SK-N-SH treated with all-trans-retinoic acid at 6 μM for 48 hours (cell line): Measurements from ENCODE around the gene CNTN2.

ENCODE experiments used
- ATAC-seq: fragments of 200-7000 bp; cut with Tn5 transposase; 3 replicates; pipeline ENCODE4 v1.9.1; 2020; ENCODE audit warnings: mild to moderate bottlenecking, moderate library complexity
- BACH2 ChIP-seq: fragments of 250-450 bp; sonication (Bioruptor Pico); IDR thresholded peaks from 2 replicates; pipeline ENCODE4 v1.9.0; 2021; ENCODE audit warnings: mild to moderate bottlenecking, borderline replicate concordance
- CSDC2 ChIP-seq: fragments of 250-450 bp; sonication (Bioruptor Pico); IDR thresholded peaks from 2 replicates; pipeline ENCODE4 v1.5.0; 2020; ENCODE audit warnings: mild to moderate bottlenecking, moderate library complexity
- GLIS3 ChIP-seq: fragments of 250-450 bp; sonication (Bioruptor Pico); IDR thresholded peaks from 2 replicates; pipeline ENCODE4 v1.5.0; 2020; ENCODE audit warnings: mild to moderate bottlenecking, moderate library complexity
- ISL1 ChIP-seq: fragments of 250-450 bp; sonication (Bioruptor Pico); IDR thresholded peaks from 2 replicates; pipeline ENCODE4 v2.1.2; 2022; ENCODE audit warnings: mild to moderate bottlenecking, moderate library complexity
- OSR1 ChIP-seq: fragments of 250-450 bp; sonication (Bioruptor Pico); IDR thresholded peaks from 2 replicates; pipeline ENCODE4 v1.8.0; 2022; ENCODE audit warnings: moderate library complexity, mild to moderate bottlenecking, inconsistent platforms
- PPARA ChIP-seq: fragments of 250-450 bp; sonication (Bioruptor Pico); IDR thresholded peaks from 2 replicates; pipeline ENCODE4 v1.5.0; 2020; ENCODE audit warnings: mild to moderate bottlenecking, borderline replicate concordance
- RARB ChIP-seq: fragments of 250-450 bp; sonication (Bioruptor Pico); IDR thresholded peaks from 2 replicates; pipeline ENCODE4 v1.8.0; 2021; ENCODE audit warnings: mild to moderate bottlenecking, moderate library complexity
- SNAI2 ChIP-seq: fragments of 250-450 bp; sonication (Bioruptor Pico); IDR thresholded peaks from 2 replicates; pipeline ENCODE4 v1.5.0; 2020; ENCODE audit warnings: mild to moderate bottlenecking, moderate library complexity
- TCF4 ChIP-seq: fragments of 250-450 bp; sonication (Bioruptor Pico); IDR thresholded peaks from 2 replicates; pipeline ENCODE4 v1.8.0; 2021; ENCODE audit warnings: mild to moderate bottlenecking, moderate library complexity, borderline replicate concordance
- TOX ChIP-seq: fragments of 250-450 bp; sonication (Bioruptor Pico); IDR thresholded peaks from 2 replicates; pipeline ENCODE4 v1.8.0; 2021; ENCODE audit warnings: mild to moderate bottlenecking, moderate library complexity, borderline replicate concordance
- ZC3H10 ChIP-seq: fragments of 250-450 bp; sonication (Bioruptor Pico); IDR thresholded peaks from 2 replicates; pipeline ENCODE4 v1.5.1; 2021; ENCODE audit warnings: mild to moderate bottlenecking, moderate library complexity
- ZFP3 ChIP-seq: fragments of 250-450 bp; sonication (Bioruptor Pico); IDR thresholded peaks from 2 replicates; pipeline ENCODE4 v1.5.0; 2020; ENCODE audit warnings: mild to moderate bottlenecking, moderate library complexity
- ZFP30 ChIP-seq: fragments of 450-650 bp; formaldehyde crosslinking; IDR thresholded peaks from 2 replicates; pipeline ENCODE4 v1.5.0; 2022; ENCODE audit warnings: mild to moderate bottlenecking, moderate library complexity
- ZNF565 ChIP-seq: fragments of 450-650 bp; formaldehyde crosslinking; conservative IDR thresholded peaks from 2 replicates; pipeline ENCODE4 v1.5.0; 2020; ENCODE audit warnings: low read depth, mild to moderate bottlenecking, moderate library complexity
- ZNF8 ChIP-seq: fragments of 450-650 bp; formaldehyde crosslinking; IDR thresholded peaks from 2 replicates; pipeline ENCODE4 v1.5.0; 2020; ENCODE audit warnings: mild to moderate bottlenecking, moderate library complexity
- TF ChIP-seq, protein P1 (sequence below): fragments of 250-450 bp; sonication (Bioruptor Pico); IDR thresholded peaks from 2 replicates; pipeline ENCODE4 v1.5.1; 2021; ENCODE audit warnings: mild to moderate bottlenecking, moderate library complexity
- TF ChIP-seq, protein P2 (sequence below): fragments of 250-450 bp; sonication (Bioruptor Pico); IDR thresholded peaks from 2 replicates; pipeline ENCODE4 v1.5.1; 2020; ENCODE audit warnings: low read depth, mild to moderate bottlenecking, moderate library complexity
- TF ChIP-seq, protein P3 (sequence below): fragments of 250-450 bp; sonication (Bioruptor Pico); IDR thresholded peaks from 2 replicates; pipeline ENCODE4 v1.8.0; 2021; ENCODE audit warnings: low read depth, mild to moderate bottlenecking, moderate library complexity, borderline replicate concordance
- TF ChIP-seq, protein P4 (sequence below): fragments of 250-450 bp; sonication (Bioruptor Pico); IDR thresholded peaks from 2 replicates; pipeline ENCODE4 v1.5.0; 2020; ENCODE audit warnings: mild to moderate bottlenecking, moderate library complexity
- TF ChIP-seq, protein P5 (sequence below): fragments of 250-450 bp; sonication (Bioruptor Pico); IDR thresholded peaks from 2 replicates; pipeline ENCODE4 v1.8.0; 2020; ENCODE audit warnings: mild to moderate bottlenecking, moderate library complexity, borderline replicate concordance

Gene CNTN2

DNA sequence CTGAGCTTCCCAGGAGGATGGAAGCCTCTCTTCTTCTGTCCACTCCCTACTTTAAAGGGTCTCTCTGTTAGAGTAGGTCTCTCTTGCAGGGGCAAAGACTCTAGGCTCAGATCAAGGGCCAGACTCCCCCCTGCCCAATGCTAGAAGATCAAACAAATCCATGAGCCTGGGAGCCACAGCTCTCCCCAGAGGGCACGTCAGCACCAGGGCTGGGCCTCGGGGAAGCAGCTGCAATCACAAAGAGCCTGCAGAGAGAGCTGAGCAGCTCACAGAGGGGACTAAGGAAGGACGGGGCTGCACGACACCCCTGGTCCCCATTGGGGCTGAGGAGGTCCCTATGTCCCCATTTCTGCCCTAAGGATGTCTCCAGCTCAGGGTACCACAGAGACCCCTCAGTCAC, 3.9 kb downstream of the CNTN2 start:
- no peak for ATAC-seq
- TF ChIP-seq ZNF565 (no peak), ISL1 (CRISPR knock-in tag) (no peak), PPARA (no peak), ZFP3 (no peak), ZC3H10 (CRISPR knock-in tag) (no peak), ZNF8 (CRISPR knock-in tag) (no peak), OSR1 (CRISPR knock-in tag) (no peak), GLIS3 (no peak), TCF4 (CRISPR knock-in tag) (no peak), BACH2 (CRISPR knock-in tag) (no peak), SNAI2 (CRISPR knock-in tag) (no peak), ZFP30 (CRISPR knock-in tag) (no peak)
- TF ChIP-seq, protein P1, sequence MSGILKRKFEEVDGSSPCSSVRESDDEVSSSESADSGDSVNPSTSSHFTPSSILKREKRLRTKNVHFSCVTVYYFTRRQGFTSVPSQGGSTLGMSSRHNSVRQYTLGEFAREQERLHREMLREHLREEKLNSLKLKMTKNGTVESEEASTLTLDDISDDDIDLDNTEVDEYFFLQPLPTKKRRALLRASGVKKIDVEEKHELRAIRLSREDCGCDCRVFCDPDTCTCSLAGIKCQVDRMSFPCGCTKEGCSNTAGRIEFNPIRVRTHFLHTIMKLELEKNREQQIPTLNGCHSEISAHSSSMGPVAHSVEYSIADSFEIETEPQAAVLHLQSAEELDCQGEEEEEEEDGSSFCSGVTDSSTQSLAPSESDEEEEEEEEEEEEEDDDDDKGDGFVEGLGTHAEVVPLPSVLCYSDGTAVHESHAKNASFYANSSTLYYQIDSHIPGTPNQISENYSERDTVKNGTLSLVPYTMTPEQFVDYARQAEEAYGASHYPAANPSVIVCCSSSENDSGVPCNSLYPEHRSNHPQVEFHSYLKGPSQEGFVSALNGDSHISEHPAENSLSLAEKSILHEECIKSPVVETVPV = no peak
- TF ChIP-seq, protein P2, sequence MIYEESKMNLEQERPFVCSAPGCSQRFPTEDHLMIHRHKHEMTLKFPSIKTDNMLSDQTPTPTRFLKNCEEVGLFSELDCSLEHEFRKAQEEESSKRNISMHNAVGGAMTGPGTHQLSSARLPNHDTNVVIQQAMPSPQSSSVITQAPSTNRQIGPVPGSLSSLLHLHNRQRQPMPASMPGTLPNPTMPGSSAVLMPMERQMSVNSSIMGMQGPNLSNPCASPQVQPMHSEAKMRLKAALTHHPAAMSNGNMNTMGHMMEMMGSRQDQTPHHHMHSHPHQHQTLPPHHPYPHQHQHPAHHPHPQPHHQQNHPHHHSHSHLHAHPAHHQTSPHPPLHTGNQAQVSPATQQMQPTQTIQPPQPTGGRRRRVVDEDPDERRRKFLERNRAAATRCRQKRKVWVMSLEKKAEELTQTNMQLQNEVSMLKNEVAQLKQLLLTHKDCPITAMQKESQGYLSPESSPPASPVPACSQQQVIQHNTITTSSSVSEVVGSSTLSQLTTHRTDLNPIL (CRISPR knock-in tag) = no peak
- TF ChIP-seq, protein P3, sequence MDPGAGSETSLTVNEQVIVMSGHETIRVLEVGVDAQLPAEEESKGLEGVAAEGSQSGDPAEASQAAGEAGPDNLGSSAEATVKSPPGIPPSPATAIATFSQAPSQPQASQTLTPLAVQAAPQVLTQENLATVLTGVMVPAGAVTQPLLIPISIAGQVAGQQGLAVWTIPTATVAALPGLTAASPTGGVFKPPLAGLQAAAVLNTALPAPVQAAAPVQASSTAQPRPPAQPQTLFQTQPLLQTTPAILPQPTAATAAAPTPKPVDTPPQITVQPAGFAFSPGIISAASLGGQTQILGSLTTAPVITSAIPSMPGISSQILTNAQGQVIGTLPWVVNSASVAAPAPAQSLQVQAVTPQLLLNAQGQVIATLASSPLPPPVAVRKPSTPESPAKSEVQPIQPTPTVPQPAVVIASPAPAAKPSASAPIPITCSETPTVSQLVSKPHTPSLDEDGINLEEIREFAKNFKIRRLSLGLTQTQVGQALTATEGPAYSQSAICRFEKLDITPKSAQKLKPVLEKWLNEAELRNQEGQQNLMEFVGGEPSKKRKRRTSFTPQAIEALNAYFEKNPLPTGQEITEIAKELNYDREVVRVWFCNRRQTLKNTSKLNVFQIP (CRISPR knock-in tag) = no peak
- TF ChIP-seq, protein P4, sequence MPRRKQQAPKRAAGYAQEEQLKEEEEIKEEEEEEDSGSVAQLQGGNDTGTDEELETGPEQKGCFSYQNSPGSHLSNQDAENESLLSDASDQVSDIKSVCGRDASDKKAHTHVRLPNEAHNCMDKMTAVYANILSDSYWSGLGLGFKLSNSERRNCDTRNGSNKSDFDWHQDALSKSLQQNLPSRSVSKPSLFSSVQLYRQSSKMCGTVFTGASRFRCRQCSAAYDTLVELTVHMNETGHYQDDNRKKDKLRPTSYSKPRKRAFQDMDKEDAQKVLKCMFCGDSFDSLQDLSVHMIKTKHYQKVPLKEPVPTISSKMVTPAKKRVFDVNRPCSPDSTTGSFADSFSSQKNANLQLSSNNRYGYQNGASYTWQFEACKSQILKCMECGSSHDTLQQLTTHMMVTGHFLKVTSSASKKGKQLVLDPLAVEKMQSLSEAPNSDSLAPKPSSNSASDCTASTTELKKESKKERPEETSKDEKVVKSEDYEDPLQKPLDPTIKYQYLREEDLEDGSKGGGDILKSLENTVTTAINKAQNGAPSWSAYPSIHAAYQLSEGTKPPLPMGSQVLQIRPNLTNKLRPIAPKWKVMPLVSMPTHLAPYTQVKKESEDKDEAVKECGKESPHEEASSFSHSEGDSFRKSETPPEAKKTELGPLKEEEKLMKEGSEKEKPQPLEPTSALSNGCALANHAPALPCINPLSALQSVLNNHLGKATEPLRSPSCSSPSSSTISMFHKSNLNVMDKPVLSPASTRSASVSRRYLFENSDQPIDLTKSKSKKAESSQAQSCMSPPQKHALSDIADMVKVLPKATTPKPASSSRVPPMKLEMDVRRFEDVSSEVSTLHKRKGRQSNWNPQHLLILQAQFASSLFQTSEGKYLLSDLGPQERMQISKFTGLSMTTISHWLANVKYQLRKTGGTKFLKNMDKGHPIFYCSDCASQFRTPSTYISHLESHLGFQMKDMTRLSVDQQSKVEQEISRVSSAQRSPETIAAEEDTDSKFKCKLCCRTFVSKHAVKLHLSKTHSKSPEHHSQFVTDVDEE (CRISPR knock-in tag) = no peak

DNA sequence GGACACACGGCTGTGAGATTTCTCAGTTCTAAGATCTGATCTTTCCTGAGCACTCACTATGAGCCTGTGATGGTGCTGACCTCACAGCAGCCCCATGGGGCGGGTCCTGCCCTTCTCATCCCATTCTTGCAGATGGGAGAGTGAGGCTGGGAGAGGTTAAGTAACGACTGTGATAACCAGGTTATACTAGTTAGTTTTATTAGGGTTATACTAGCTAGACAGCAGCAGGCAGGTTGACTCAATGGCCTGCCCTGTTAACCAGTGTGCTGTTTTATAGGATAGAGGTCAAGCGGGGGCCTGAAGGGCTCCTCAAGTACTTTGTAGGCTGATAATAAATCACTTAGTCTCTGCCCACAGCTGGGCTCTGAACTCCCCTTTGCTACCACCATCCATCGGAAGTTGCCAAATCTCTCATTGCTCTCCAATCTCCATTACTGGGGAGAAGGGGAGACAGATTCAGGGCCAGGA, 4.8 kb downstream of the CNTN2 start:
- TF ChIP-seq ZFP3 = no peak
- TF ChIP-seq, protein P1 = no peak
- TF ChIP-seq, protein P5, sequence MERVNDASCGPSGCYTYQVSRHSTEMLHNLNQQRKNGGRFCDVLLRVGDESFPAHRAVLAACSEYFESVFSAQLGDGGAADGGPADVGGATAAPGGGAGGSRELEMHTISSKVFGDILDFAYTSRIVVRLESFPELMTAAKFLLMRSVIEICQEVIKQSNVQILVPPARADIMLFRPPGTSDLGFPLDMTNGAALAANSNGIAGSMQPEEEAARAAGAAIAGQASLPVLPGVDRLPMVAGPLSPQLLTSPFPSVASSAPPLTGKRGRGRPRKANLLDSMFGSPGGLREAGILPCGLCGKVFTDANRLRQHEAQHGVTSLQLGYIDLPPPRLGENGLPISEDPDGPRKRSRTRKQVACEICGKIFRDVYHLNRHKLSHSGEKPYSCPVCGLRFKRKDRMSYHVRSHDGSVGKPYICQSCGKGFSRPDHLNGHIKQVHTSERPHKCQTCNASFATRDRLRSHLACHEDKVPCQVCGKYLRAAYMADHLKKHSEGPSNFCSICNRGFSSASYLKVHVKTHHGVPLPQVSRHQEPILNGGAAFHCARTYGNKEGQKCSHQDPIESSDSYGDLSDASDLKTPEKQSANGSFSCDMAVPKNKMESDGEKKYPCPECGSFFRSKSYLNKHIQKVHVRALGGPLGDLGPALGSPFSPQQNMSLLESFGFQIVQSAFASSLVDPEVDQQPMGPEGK (CRISPR knock-in tag) = no peak
- TF ChIP-seq ZC3H10 (CRISPR knock-in tag) = no peak
- TF ChIP-seq OSR1 (CRISPR knock-in tag) = no peak
- TF ChIP-seq, protein P3 (CRISPR knock-in tag) = no peak
- TF ChIP-seq TOX (CRISPR knock-in tag) = no peak
- no peak for TF ChIP-seq ZNF565
- TF ChIP-seq ZNF8 (CRISPR knock-in tag) = no peak
- TF ChIP-seq RARB (CRISPR knock-in tag) = no peak
- TF ChIP-seq SNAI2 (CRISPR knock-in tag) = no peak
- TF ChIP-seq, protein P2 (CRISPR knock-in tag) = no peak
- no peak for TF ChIP-seq CSDC2 (CRISPR knock-in tag)
- ATAC-seq = no peak
